HepG2 (cell line): ENCODE results near the gene ZNF446. TPM values are rescaled to one million over a fixed set of nuclear protein-coding genes. Genes with fewer than 3 reads are reported as not detected.

Experiments used
- CEBPG ChIP-seq: IDR thresholded peaks from 2 replicates; pipeline ENCODE4 v1.6.1; 2016
- DR1 ChIP-seq: sonication (generic); formaldehyde crosslinking; IDR thresholded peaks from 2 replicates; pipeline ENCODE4 v1.8.0; 2021; ENCODE audit warnings: mild to moderate bottlenecking, missing genetic modification reagents, inconsistent platforms
- FOSL1 ChIP-seq: sonication (generic); formaldehyde crosslinking; IDR thresholded peaks from 2 replicates; pipeline ENCODE4 v1.9.0; 2021; ENCODE audit warnings: missing genetic modification reagents, borderline replicate concordance
- GMEB2 ChIP-seq: IDR thresholded peaks from 2 replicates; pipeline ENCODE4 v1.6.1; 2016; ENCODE audit warnings: missing biosample characterization, missing genetic modification reagents, low read depth
- HNRNPLL ChIP-seq: fragments of 200-400 bp; formaldehyde crosslinking; IDR thresholded peaks from 2 replicates; pipeline ENCODE4 v1.6.1; 2017; ENCODE audit warnings: mild to moderate bottlenecking, low read depth, low read length; ENCODE audit not compliant: poor library complexity, severe bottlenecking
- KAT7 ChIP-seq: IDR thresholded peaks from 2 replicates; pipeline ENCODE4 v1.6.1; 2018; ENCODE audit warnings: borderline replicate concordance, missing compliant biosample characterization
- MED1 ChIP-seq: sonication (generic); formaldehyde crosslinking; IDR thresholded peaks from 2 replicates; pipeline ENCODE4 v1.4.0; 2020; ENCODE audit warnings: missing genetic modification reagents
- PCBP1 ChIP-seq: fragments of 200-400 bp; formaldehyde crosslinking; IDR thresholded peaks from 2 replicates; pipeline ENCODE4 v1.6.1; 2017; ENCODE audit warnings: mild to moderate bottlenecking, low read depth, low read length, borderline replicate concordance
- PHF8 ChIP-seq: sonication (generic); formaldehyde crosslinking; IDR thresholded peaks from 2 replicates; pipeline ENCODE4 v1.5.0; 2020; ENCODE audit warnings: missing genetic modification reagents
- REST ChIP-seq, 2 experiments: IDR thresholded peaks; 2 replicates each; pipeline ENCODE4 v1.6.1; 2011 to 2012; ENCODE audit warnings: low read length in 2 of 2, borderline replicate concordance in 1 of 2, low read depth in 1 of 2, mild to moderate bottlenecking in 1 of 2, moderate library complexity in 1 of 2
- SP140L ChIP-seq: sonication (generic); formaldehyde crosslinking; IDR thresholded peaks from 2 replicates; pipeline ENCODE4 v1.4.0; 2020; ENCODE audit warnings: missing genetic modification reagents, borderline replicate concordance
- SP2 ChIP-seq: sonication (generic); formaldehyde crosslinking; IDR thresholded peaks from 2 replicates; pipeline ENCODE4 v1.5.1; 2020; ENCODE audit warnings: mild to moderate bottlenecking, missing genetic modification reagents
- U2AF2 ChIP-seq: fragments of 200-400 bp; formaldehyde crosslinking; IDR thresholded peaks from 2 replicates; pipeline ENCODE4 v1.6.1; 2017; ENCODE audit warnings: low read depth, mild to moderate bottlenecking, low read length
- XBP1 ChIP-seq: sonication (generic); formaldehyde crosslinking; IDR thresholded peaks from 2 replicates; pipeline ENCODE4 v1.5.0; 2020; ENCODE audit warnings: missing genetic modification reagents
- ZNF230 ChIP-seq: sonication (generic); formaldehyde crosslinking; IDR thresholded peaks from 2 replicates; pipeline ENCODE4 v1.4.0; 2020; ENCODE audit warnings: mild to moderate bottlenecking, missing genetic modification reagents
- ZNF263 ChIP-seq: sonication (generic); formaldehyde crosslinking; IDR thresholded peaks from 2 replicates; pipeline ENCODE4 v1.4.0; 2020; ENCODE audit warnings: missing genetic modification reagents
- ZNF7 ChIP-seq: IDR thresholded peaks from 2 replicates; pipeline ENCODE4 v1.6.1; 2016; ENCODE audit warnings: missing biosample characterization, missing genetic modification reagents
- polyA plus RNA-seq, 8 experiments: library from polyadenylated mRNA; depleted of rRNA in 3 of 8; stranded (reverse) in 7 of 8; unstranded in 1 of 8; fragments of >200 nt; fragmentation: Illumina TruSeq in 4 of 8; extraction: Trizol in 4 of 8; gene quantifications; 2 replicates each; pipeline versions ENCODE4 v1.2.1 to v1.2.3, GENCODE V29; 2011 to 2016; ENCODE audit warnings: low read depth in 4 of 8, missing spikeins in 1 of 8, mixed read lengths in 1 of 8; ENCODE audit not compliant: insufficient read depth in 1 of 8
- total RNA-seq, 5 experiments: library from RNA; depleted of rRNA; stranded (reverse); fragments of >200 nt; fragmentation: Illumina TruSeq; extraction: Trizol; gene quantifications; 2 replicates each; pipeline ENCODE4 v1.2.3, GENCODE V29; 2016; ENCODE audit warnings: low read depth in 1 of 5
- TF ChIP-seq, protein P1 (sequence below): sonication (generic); formaldehyde crosslinking; IDR thresholded peaks from 2 replicates; pipeline ENCODE4 v1.4.0; 2020; ENCODE audit warnings: missing genetic modification reagents, mild to moderate bottlenecking, borderline replicate concordance
- TF ChIP-seq, protein P2 (sequence below): sonication (generic); formaldehyde crosslinking; IDR thresholded peaks from 2 replicates; pipeline ENCODE4 v1.5.0; 2020; ENCODE audit warnings: missing genetic modification reagents
- TF ChIP-seq, protein P3 (sequence below): sonication (generic); formaldehyde crosslinking; IDR thresholded peaks from 2 replicates; pipeline ENCODE4 v1.5.0; 2020; ENCODE audit warnings: missing genetic modification reagents

The ZNF446 gene
- total and polyA plus RNA-seq, 2 of the 13 experiments (the other 11 are each of a cell fraction or from before 2014, with no cell fraction given): 3.0 to 3.6 TPM

- TF ChIP-seq, protein P1, sequence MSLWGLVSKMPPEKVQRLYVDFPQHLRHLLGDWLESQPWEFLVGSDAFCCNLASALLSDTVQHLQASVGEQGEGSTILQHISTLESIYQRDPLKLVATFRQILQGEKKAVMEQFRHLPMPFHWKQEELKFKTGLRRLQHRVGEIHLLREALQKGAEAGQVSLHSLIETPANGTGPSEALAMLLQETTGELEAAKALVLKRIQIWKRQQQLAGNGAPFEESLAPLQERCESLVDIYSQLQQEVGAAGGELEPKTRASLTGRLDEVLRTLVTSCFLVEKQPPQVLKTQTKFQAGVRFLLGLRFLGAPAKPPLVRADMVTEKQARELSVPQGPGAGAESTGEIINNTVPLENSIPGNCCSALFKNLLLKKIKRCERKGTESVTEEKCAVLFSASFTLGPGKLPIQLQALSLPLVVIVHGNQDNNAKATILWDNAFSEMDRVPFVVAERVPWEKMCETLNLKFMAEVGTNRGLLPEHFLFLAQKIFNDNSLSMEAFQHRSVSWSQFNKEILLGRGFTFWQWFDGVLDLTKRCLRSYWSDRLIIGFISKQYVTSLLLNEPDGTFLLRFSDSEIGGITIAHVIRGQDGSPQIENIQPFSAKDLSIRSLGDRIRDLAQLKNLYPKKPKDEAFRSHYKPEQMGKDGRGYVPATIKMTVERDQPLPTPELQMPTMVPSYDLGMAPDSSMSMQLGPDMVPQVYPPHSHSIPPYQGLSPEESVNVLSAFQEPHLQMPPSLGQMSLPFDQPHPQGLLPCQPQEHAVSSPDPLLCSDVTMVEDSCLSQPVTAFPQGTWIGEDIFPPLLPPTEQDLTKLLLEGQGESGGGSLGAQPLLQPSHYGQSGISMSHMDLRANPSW (CRISPR knock-in tag): no peak
- no peak for TF ChIP-seq ZNF7
- TF ChIP-seq REST (IDR thresholded peaks at IDR 0.05; ENCODE audit: borderline replicate concordance in 1 of 2, low read depth in 1 of 2, low read length in 2 of 2): no peak; a peak in 1 of 4 replicates
- TF ChIP-seq, protein P2, sequence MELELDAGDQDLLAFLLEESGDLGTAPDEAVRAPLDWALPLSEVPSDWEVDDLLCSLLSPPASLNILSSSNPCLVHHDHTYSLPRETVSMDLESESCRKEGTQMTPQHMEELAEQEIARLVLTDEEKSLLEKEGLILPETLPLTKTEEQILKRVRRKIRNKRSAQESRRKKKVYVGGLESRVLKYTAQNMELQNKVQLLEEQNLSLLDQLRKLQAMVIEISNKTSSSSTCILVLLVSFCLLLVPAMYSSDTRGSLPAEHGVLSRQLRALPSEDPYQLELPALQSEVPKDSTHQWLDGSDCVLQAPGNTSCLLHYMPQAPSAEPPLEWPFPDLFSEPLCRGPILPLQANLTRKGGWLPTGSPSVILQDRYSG (CRISPR knock-in tag): no peak
- TF ChIP-seq PHF8: peak; percentile 59; the same call in 1 of the 2 replicates
- no peak for TF ChIP-seq CEBPG (CRISPR knock-in tag)
- no peak for TF ChIP-seq KAT7 (CRISPR knock-in tag)
- peak; percentile 44 for TF ChIP-seq HNRNPLL
- TF ChIP-seq, protein P3, sequence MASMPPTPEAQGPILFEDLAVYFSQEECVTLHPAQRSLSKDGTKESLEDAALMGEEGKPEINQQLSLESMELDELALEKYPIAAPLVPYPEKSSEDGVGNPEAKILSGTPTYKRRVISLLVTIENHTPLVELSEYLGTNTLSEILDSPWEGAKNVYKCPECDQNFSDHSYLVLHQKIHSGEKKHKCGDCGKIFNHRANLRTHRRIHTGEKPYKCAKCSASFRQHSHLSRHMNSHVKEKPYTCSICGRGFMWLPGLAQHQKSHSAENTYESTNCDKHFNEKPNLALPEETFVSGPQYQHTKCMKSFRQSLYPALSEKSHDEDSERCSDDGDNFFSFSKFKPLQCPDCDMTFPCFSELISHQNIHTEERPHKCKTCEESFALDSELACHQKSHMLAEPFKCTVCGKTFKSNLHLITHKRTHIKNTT (CRISPR knock-in tag): no peak
- peak; percentile 86 for TF ChIP-seq SP2 (CRISPR knock-in tag)
- no peak for TF ChIP-seq ZNF263
- TF ChIP-seq DR1 (CRISPR knock-in tag): peak; percentile 46; the same call in 1 of the 2 replicates
- no peak for TF ChIP-seq SP140L
- peak; percentile 67; the same call in 1 of the 2 replicates for TF ChIP-seq U2AF2
- TF ChIP-seq XBP1 (CRISPR knock-in tag): no peak
- TF ChIP-seq FOSL1 (CRISPR knock-in tag): no peak
- TF ChIP-seq MED1: peak; percentile 28; the same call in 1 of the 2 replicates
- no peak for TF ChIP-seq ZNF230 (CRISPR knock-in tag)
- TF ChIP-seq PCBP1: no peak
- TF ChIP-seq GMEB2 (CRISPR knock-in tag): peak; percentile 76
Measured at GRCh38 chr19:58466760-58467589, 9.2 kb upstream of the ZNF446 start, which contains the start of gene ZNF324 (continued).
